Measurements from ENCODE around the gene MIX23. TPM values are rescaled to one million over a fixed set of nuclear protein-coding genes. Genes with fewer than 3 reads are reported as not detected.

Gene MIX23
- total RNA-seq: 18.3 TPM
- long read RNA-seq, transcript CCDC58-201 (5 exons, 720 nt): major isoform, 9 of 12 reads
- long read RNA-seq, partial matches to known transcripts: 1 of 12 reads
- long read RNA-seq, other reads (novel, unspliced or antisense): 2 of 12 reads

DNA sequence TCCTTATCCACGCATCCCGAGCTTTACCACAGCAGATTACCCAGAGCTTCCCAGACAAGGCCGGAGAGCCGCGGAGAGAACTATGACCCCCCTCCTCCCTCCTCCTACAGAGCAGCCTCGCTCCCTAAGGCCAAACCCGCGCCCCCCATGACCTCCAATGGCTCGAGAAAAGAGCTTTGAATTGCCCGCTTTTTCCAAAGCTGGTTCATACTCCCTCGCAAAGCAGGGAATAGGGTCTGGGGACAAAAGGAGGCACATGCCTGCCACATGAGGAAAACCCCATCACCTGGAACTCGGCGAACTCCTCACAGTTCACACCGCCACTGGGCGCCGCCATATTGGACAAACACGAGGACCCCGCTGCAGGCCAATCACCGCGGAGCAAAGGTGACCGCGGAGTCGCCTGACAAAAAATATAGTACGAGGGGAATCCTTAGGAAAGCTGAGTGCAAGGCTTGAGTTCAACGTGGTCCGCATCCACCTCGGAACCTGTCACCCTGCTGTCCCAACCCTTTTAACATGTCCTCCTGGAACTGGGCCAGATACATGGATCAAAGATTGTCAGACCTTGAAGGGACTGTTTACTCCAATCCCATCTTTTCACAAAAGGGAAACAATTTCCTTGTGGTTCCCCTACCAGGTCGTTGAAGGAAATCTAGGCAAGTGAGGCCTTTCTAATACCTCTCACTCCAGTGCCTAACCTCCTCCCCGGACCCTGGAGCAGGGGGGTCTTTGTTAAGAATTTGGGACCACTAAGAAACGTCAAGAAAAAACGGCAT is at the start of gene MIX23:
Gene MIX23 (minus strand): TSS at position 344 of the 779 bp plus-strand sequence. CDS start 7 bp downstream, at position 337.
- H3K9me3 ChIP-seq: no peaks in the 10 kb centered on the region
- TF ChIP-seq, protein P1, sequence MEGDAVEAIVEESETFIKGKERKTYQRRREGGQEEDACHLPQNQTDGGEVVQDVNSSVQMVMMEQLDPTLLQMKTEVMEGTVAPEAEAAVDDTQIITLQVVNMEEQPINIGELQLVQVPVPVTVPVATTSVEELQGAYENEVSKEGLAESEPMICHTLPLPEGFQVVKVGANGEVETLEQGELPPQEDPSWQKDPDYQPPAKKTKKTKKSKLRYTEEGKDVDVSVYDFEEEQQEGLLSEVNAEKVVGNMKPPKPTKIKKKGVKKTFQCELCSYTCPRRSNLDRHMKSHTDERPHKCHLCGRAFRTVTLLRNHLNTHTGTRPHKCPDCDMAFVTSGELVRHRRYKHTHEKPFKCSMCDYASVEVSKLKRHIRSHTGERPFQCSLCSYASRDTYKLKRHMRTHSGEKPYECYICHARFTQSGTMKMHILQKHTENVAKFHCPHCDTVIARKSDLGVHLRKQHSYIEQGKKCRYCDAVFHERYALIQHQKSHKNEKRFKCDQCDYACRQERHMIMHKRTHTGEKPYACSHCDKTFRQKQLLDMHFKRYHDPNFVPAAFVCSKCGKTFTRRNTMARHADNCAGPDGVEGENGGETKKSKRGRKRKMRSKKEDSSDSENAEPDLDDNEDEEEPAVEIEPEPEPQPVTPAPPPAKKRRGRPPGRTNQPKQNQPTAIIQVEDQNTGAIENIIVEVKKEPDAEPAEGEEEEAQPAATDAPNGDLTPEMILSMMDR (IDR thresholded peaks at IDR 0.05): no peak
- ATAC-seq (peak; percentile 90 to 93), DNase-seq (peak; percentile 90)
- peak within 1 kb of the TSS; percentile 88 for H3K4me3 ChIP-seq
- peaks cover 21% of the 10 kb centered on the region for H3K4me1 ChIP-seq
- intact Hi-C loops (cut with DNase I): no loop called here
- H3K27me3 ChIP-seq (ENCODE audit: low read depth): no peaks in the 10 kb centered on the region
- peaks cover 8% of the 10 kb centered on the region for H3K36me3 ChIP-seq
- peak within 1 kb of the TSS; percentile 89 for H3K27ac ChIP-seq

DNA sequence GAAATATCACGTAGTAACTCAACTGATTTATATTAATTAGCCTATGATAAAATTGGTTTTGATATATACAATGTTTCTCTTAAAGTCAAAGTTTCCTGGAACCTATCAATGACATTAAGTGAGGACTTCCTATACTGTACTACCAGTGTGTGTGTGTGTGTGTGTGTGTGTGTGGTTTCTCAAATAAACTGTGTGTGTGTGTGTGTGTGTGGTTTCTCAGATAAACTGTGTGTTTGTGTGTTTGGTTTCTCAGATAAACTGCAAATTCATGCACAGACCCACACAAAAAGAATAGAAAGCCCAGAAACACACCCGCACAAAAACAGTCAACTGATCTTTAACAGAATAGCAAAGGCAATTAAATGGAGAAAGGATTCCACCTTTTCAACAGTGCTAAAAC is 47.3 kb upstream of the MIX23 start:
- H3K4me1 ChIP-seq: no peaks in the 10 kb centered on the region
- H3K36me3 ChIP-seq: peaks cover 86% of the 10 kb centered on the region
- H3K9me3 ChIP-seq: no peaks in the 10 kb centered on the region
- H3K4me3 ChIP-seq: no peak overlapping the region
- H3K27ac ChIP-seq: no peak overlapping the region
- DNase-seq (no peak), ATAC-seq (no peak)
- TF ChIP-seq, protein P1 (IDR thresholded peaks at IDR 0.05): no peak
- no peaks in the 10 kb centered on the region for H3K27me3 ChIP-seq (ENCODE audit: low read depth)
- intact Hi-C loops (cut with DNase I): no loop called here

DNA sequence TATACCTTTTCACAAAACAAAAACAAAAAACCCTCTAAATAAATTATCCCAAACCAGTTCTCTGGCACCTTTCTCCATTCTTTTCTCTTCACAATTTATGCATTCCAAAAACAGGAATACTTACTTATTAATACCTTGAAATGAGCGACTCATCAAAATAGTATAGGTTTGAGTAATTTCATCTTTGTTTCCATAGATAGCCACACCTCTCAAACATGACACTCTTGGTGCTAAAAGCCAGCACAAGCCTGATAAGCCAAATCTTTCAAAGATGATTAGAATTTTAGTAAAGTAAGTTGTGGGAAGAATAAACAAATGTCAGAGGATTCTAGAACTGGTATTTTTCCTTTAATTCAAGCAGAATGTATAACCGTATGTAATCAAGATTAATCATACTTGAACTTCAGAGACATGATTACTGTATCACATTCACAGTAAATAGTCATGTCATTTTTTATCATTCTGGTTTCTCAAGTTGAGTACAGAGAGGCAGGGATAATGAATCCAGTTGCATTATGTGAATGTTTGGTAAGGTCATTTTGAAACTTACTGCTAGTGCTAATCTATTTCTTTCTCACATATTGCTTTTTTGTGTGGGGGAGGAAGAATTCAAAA is 44.9 kb upstream of the MIX23 start:
- H3K27me3 ChIP-seq (ENCODE audit: low read depth): no peaks in the 10 kb centered on the region
- TF ChIP-seq, protein P1 (IDR thresholded peaks at IDR 0.05): no peak
- H3K36me3 ChIP-seq: peaks cover 81% of the 10 kb centered on the region
- no peaks in the 10 kb centered on the region for H3K4me1 ChIP-seq
- H3K9me3 ChIP-seq: no peaks in the 10 kb centered on the region
- ATAC-seq: no peak
- no peak overlapping the region for H3K27ac ChIP-seq
- no peak for DNase-seq
- intact Hi-C loops (cut with DNase I): no loop called here
- H3K4me3 ChIP-seq: no peak overlapping the region

DNA sequence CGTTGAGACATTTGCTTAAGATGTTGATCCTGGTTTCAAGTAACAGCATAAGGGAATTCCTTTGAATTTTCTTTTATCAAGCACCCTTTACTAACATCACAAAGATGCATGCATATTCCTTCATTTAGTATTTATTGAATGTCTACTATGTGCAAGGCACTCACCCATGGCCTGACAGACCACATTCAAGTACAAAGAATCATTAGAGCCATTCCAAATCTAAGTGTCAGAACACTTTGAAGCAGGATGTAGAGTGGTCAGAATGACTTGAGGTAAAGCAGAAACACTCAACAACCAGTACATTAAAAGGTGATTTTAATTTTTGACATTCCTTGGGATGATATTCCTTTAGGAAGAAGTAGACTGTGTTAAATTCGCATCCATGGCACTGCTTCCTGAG is 38.8 kb upstream of the MIX23 start:
- no peak overlapping the region for H3K4me3 ChIP-seq

DNA sequence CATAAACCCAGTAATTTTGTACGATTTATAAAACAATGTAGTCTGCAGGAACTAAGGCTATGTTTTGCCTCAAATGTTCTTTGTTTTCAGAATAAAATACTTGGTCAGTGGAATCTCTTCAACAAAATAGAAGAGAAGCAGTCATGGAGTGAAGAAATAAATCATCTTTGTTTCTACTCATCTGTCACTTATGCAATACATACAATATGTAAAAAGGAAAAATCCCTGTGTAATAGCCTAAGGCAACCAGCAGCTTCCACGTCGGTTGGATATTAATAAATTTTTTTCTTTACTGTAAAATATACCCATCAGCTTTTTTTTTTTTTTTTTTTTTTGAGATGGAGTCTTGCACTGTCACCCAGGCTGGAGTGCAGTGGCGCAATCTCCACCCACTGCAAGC is 38.1 kb upstream of the MIX23 start:
- Histone ChIP-seq H3K4me3 (no peak overlapping the region), H3K4me1 (peaks cover 9% of the 10 kb centered on the region), H3K27ac (no peak overlapping the region), H3K27me3 (ENCODE audit: low read depth) (no peaks in the 10 kb centered on the region), H3K9me3 (no peaks in the 10 kb centered on the region), H3K36me3 (peaks cover 47% of the 10 kb centered on the region)
- TF ChIP-seq, protein P1 (IDR thresholded peaks at IDR 0.05): no peak
- intact Hi-C loops (cut with DNase I): no loop called here
- ATAC-seq (no peak), DNase-seq (peak; percentile 30)

More for the DNA sequence above, 38.8 kb upstream of the MIX23 start:
- intact Hi-C loops (cut with DNase I): no loop called here
- DNase-seq (no peak), ATAC-seq (no peak)
- H3K27ac ChIP-seq: no peak overlapping the region
- no peaks in the 10 kb centered on the region for H3K9me3 ChIP-seq
- H3K36me3 ChIP-seq: peaks cover 54% of the 10 kb centered on the region
- H3K4me1 ChIP-seq: peaks cover 7% of the 10 kb centered on the region
- TF ChIP-seq, protein P1 (IDR thresholded peaks at IDR 0.05): no peak
- no peaks in the 10 kb centered on the region for H3K27me3 ChIP-seq (ENCODE audit: low read depth)
